Activated CD8-positive, alpha-beta memory T cell treated with anti-CD3 and anti-CD28 coated beads, Interleukin-2, amount 50 U/mL, for 4 hours (primary cell): ENCODE data around the gene CAPN10.

Source experiments
- DNase-seq: peaks from one replicate; pipeline ENCODE4 v3.0.0-alpha.2; 2020

Gene CAPN10

GRCh38 chr2:240604291-240604938 is 17.9 kb downstream of the CAPN10 start:
- peak; percentile 13 for DNase-seq

- DNase-seq, result peak; percentile 9
Observed at GRCh38 chr2:240604939-240605716, 18.6 kb downstream of the CAPN10 start.

DNA sequence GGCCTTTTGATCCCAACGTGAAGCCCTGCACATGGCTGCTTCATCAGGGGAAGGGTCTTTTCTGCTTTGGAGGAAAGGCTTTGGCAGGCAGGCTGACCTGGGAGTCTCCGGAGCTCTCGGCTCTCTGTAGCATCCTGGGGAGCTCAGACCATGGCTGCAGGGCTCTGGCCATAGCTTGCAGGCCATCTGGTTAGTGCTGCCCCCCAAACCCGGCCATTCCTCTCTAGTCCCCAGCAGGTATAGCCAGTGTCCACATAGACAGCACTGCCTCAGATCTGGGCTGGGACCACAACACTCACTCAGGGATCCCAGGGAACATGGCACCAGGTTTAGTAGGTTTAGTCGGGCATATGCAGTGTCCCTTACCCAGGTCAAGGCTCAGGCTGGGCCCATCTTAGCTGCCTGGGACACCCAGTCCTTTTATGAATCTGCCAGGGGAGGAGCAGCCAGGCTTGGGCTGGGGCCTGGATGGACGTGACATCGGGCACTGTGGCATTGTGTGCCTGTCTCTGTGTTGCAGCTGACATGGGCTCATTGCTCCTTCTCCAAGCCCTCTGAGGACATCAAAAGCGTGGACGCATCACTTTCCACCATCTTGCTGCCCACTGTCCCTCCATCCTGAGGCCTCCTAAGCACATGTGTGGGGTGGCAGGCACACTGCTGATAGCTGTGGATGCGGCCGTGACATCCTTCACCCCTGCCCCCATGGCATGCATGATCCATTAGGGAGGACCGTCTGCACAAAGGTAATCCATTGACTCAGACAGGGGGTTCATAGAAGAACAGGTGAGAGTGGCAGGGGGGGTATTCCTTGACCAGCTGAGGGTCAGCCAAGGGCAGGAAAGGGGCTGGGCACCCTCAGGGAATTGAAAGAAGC is 19.6 kb downstream of the CAPN10 start:
- DNase-seq, result peak; percentile 9

- DNase-seq, result no peak
Observed at GRCh38 chr2:240611601-240612210, 25.2 kb downstream of the CAPN10 start.

DNA sequence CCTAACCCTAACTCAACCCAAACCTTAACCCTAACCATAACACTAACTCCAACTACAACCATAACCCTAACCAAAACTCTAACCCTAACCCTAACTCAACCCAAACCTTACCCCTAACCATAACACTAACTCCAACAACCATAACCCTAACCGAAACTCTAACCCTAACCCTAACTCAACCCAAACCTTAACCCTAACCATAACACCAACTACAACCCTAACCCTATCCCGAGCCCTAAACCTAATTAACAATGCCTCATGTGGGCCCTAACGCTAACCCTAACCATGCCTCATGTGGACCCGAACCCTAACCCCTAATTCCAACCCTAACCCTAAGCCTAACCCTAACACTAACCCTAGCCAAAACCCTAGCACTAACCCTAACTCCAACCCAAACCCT is 27.2 kb downstream of the CAPN10 start:
- no peak for DNase-seq

DNA sequence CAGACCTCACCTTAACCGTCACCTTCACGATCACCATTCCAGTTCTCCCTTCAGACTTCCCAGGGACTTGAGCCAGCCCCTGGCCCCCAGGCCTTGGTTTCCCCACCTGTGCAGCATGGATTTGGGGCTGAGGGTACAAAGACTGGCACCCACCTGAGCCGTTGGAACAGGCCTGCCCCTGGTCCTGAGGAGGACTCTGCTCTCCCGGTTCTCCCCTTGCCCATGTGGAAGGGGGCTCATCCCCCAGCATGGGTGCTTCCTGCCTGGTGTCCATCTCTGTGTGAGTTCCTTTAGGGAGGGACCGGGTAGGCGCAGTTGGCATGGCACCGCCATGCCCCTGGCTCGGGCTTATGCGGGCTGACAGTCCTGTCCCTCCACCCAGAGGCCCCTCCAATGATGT is 27.9 kb downstream of the CAPN10 start:
- peak; percentile 15 for DNase-seq

- no peak for DNase-seq
Observed at GRCh38 chr2:240615396-240615795, 28.9 kb downstream of the CAPN10 start.

GRCh38 chr2:240615820-240616547 is 29.4 kb downstream of the CAPN10 start:
- DNase-seq, result peak; percentile 13

DNA sequence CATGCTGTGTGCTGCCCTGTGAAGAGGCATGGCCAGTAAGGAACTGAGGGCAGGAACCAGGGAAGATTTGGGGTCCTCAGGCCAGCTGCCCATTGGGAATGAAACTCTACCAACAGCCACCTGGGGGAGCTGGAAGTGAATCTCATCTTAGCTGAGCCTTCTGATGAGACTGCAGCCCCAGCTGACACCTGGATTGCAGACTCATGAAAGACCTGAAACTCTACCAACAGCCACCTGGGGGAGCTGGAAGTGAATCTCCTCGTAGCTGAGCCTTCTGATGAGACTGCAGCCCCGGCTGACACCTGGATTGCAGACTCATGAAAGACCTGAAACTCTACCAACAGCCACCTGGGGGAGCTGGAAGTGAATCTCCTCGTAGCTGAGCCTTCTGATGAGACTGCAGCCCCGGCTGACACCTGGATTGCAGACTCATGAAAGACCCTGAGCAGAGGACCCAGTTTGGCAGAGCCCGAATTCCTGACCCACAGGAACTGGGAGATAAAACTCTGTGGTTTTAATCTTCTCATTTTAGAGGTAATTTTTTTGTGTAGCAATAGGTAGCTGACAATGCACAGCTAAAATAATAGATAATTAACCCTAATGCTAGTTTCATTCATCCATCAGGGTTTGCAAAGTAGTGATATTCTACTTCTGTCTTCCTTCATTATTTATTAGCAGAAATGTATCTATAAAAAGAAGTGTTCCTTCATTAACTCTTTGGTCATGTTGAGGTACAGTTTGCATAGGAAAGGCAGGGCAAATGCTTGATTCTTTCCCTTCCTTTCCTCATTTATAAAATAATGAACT is 30.5 kb downstream of the CAPN10 start:
- DNase-seq, result peak; percentile 12

DNA sequence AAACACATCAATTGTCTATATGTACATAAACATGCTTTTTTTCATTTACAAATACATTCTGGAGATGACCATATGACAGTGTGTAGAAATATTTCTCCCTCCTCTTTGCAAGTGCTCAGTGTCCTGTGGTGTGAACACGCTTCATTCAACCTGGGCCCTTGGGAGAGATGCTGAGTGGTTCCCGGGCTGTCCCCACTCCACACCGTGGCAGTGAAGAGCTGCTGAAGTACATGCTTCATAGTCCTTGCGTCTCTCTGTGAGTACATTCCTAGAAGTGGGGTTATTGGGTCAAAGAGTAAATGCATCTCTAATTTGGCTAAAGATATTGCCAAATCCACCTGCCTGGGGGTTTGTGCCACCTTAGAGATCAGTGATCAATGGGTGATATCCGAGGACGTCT is 32.2 kb downstream of the CAPN10 start:
- no peak for DNase-seq

GRCh38 chr2:240619506-240620148 is 33.1 kb downstream of the CAPN10 start:
- peak; percentile 12 for DNase-seq

GRCh38 chr2:240620149-240620731 is 33.7 kb downstream of the CAPN10 start:
- peak; percentile 16 for DNase-seq

- DNase-seq, result no peak
Observed at GRCh38 chr2:240620859-240621258, 34.3 kb downstream of the CAPN10 start.

- DNase-seq, result peak; percentile 19
Observed at GRCh38 chr2:240622060-240622411, 35.5 kb downstream of the CAPN10 start.

DNA sequence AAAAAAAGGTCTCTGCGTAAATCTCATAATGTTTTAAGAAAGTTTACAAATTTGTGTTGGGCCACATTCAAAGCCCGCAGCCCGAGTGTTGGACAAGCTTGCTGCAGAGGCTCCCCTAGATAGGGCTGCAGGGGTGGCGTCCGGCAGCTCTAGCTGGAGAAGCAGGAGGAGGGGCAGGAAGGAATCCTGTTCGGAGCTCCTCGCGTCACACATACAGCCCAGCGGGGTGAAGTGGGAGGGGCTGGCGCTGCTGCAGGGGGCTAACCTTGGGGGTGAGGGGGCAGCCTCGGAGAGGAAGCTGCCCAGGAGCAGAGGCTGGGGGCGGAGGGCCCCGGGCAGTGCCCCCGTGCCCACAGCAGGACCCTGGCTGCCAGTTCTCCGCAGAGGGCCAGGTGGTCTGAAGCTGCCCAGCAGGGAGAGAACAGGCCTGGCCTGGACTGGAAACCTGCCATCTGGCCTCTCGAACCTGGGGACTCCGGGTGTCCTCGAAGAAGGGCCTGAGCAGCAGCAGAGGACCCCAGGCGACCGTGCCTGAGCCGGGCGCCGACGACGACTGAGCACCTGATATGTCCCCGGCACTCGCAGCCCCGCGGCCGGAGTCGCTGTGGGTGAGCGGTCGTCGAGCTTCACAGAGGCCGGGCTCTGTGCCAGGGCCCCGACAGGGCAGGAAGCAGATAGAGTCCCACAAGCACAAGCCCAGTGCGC is 36.1 kb downstream of the CAPN10 start:
- DNase-seq, result peak; percentile 59

- DNase-seq, result peak; percentile 16
Observed at GRCh38 chr2:240623531-240624010, 37.0 kb downstream of the CAPN10 start.

- DNase-seq, result peak; percentile 16
Observed at GRCh38 chr2:240624011-240624949, 37.7 kb downstream of the CAPN10 start.

GRCh38 chr2:240624950-240625621 is 38.6 kb downstream of the CAPN10 start, which contains the start of gene GPR35:
GPR35 (plus strand) TSS chr2:240625480; CDS start chr2:240629953, 4,473 bp downstream.
- DNase-seq, result peak; percentile 82
